Measurements from ENCODE around the gene PLEKHG5.

- TF ChIP-seq CTCF (IDR thresholded peaks at IDR 0.05): no peak
- no peak for TF ChIP-seq POLR2A (IDR thresholded peaks at IDR 0.05)
Measured at GRCh38 chr1:6531996-6532395, 40.5 kb upstream of the PLEKHG5 start.
